Measurements from ENCODE around the gene RNF157. TPM values are rescaled to one million over a fixed set of nuclear protein-coding genes. Genes with fewer than 3 reads are reported as not detected.

The RNF157 gene
- total RNA-seq, 5 donors from 2014 or later (not counting 1 experiment from before 2014, with no cell fraction given): 50.7 to 66.5 (median 61.9) TPM

DNA sequence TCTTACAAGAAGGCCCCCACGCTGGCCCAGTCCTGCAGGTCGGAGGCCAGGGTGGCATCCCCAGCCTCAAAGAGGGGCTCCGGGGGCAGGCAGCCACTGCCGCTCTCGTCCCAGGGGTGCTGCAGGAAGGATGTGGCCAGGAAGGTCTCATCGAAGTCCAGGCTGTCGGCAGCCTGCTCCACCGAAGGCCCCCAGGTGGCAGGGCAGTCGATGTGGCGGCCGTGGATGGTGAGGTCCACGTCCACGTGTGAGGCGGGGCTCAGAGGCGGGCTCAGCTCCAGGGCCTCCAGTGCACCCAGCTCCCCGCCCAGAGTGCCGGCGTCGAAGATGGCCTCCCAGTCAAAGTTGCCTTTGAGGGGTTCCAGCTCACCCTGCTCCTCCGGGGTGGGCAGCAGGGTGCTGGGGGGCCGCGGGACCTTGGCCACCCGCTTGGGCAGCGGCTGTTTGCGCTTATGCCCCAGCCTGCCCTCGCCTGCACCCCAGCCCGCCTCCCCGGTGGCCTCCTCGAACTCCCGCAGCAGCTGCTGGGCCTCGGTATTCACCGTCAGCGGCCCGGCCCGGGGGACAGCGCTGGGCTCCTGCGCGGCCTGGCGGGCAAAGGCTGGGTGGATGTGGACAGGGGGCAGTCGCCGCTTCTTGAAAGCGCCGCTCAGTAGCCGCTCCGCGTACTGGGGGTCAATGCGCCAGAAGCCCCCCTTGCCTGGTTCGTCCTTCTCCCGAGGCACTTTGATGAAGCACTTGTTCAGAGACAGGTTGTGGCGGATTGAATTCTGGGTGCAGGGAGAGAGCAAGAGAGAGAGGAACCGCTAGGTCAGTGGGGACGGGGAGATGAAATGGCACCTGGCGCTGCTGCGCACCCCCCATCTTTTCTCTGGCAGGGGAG lies 102.7 kb downstream of the RNF157 start:
- no peak overlapping the region for H3K4me3 ChIP-seq (ENCODE audit: control insufficient read depth in 1 of 2, extremely low read depth in 1 of 2, low read length in 1 of 2)
- H3K36me3 ChIP-seq (ENCODE audit: control insufficient read depth in 2 of 2, extremely low read depth in 1 of 2, insufficient read depth in 1 of 2, low read length in 1 of 2): no peaks in the 10 kb centered on the region
- H3K27me3 ChIP-seq (replicated peaks in 1 of 2; ENCODE audit: control insufficient read depth in 2 of 2, extremely low read depth in 1 of 2, insufficient read depth in 2 of 2, low read length in 1 of 2): peaks cover 2 to 27% of the 10 kb centered on the region in 2 experiments
- no peak overlapping the region for H3K27ac ChIP-seq (ENCODE audit: low read length)
- Mint-ChIP-seq H3K27ac (no peak overlapping the region), H3K4me3 (no peak overlapping the region), H3K9me3 (no peaks in the 10 kb centered on the region), H3K4me1 (peaks cover 40 to 43% (median 40%) of the 10 kb centered on the region in 3 donors), H3K36me3 (no peaks in the 10 kb centered on the region), H3K27me3 (peaks cover 0 to 7% of the 10 kb centered on the region in 2 donors)
- ChIA-PET POLR2A (no interaction called here), CTCF (no interaction called here)
- no peaks in the 10 kb centered on the region for H3K9me3 ChIP-seq
- DNase-seq (no peak), ATAC-seq (replicated peaks in 1 of 4) (no peak)
- 87% methylated on average over 48 of the region's 54 CpGs for WGBS (ENCODE audit: insufficient coverage)
- peaks cover 16 to 61% of the 10 kb centered on the region in 2 experiments for H3K4me1 ChIP-seq (ENCODE audit: control insufficient read depth in 1 of 2, extremely low read depth in 1 of 2, insufficient read depth in 2 of 2, low read length in 2 of 2)

DNA sequence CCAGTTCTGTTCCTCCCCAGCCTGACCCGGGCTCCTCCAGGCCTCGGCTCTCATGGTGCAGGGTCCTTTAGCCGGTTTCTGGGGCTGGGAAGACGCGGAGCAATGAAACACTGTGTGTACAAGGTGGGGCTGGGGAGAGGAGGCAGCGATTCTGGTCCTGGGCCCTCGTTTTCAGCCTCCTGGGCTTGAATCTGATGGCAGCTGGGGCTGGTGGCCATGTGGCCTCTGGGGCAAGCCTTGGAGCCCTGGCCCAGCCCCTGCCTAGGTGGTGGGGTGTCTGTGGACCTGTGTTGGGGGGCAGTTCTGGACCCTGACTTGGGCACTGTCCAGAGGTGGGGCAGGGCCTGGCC lies 103.3 kb downstream of the RNF157 start:
- Mint-ChIP-seq H3K4me1 (peaks cover 34 to 37% (median 34%) of the 10 kb centered on the region in 3 donors), H3K27me3 (peaks cover 0 to 7% of the 10 kb centered on the region in 2 donors), H3K4me3 (no peak overlapping the region), H3K36me3 (no peaks in the 10 kb centered on the region), H3K9me3 (no peaks in the 10 kb centered on the region), H3K27ac (no peak overlapping the region)
- Histone ChIP-seq H3K27ac (ENCODE audit: low read length) (no peak overlapping the region), H3K9me3 (no peaks in the 10 kb centered on the region), H3K36me3 (ENCODE audit: control insufficient read depth in 2 of 2, extremely low read depth in 1 of 2, insufficient read depth in 1 of 2, low read length in 1 of 2) (no peaks in the 10 kb centered on the region), H3K4me3 (ENCODE audit: control insufficient read depth in 1 of 2, extremely low read depth in 1 of 2, low read length in 1 of 2) (no peak overlapping the region), H3K4me1 (ENCODE audit: control insufficient read depth in 1 of 2, extremely low read depth in 1 of 2, insufficient read depth in 2 of 2, low read length in 2 of 2) (peaks cover 16 to 55% of the 10 kb centered on the region in 2 experiments), H3K27me3 (replicated peaks in 1 of 2; ENCODE audit: control insufficient read depth in 2 of 2, extremely low read depth in 1 of 2, insufficient read depth in 2 of 2, low read length in 1 of 2) (peaks cover 2 to 27% of the 10 kb centered on the region in 2 experiments)
- DNase-seq (no peak), ATAC-seq (replicated peaks in 1 of 4) (no peak)
- ChIA-PET POLR2A (no interaction called here), CTCF (no interaction called here)
- WGBS (ENCODE audit: insufficient coverage): 91% methylated on average over 7 of the region's 7 CpGs

DNA sequence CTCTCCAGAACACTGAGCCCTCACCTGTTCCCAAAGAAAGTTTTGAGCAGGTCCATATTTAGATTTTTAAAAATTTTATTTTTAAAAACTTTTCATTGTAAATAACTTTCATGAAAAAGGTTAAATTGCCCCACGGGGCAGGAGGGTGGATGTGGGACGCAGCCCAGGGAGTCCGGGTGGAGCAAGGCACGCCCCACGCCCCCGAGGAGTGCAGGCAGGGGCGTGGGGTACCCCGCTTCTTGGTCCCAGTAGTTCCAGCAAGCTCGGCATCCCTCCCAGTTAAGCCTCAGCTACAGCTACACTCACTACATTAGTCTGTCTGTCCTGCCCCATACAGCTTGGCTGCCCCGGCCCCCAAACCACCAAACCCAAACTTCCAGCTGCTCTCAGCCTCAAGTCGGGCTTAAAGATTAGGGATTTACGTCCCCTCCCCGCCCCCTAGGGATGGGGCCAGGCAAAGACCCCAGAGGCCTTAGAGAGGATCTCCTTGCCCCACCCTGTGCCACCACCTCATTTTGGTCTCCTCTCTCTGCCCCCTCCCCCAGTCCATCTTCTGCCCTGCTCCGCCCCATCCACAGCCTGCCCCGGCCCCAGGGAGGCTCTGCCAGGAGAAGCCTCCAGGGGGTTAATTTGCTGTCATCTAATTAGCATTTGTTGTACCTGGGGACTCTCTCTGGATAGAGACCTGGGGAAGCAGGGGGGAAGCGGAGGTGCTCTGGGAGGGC lies 103.9 kb downstream of the RNF157 start:
- Mint-ChIP-seq H3K36me3 (no peaks in the 10 kb centered on the region), H3K27me3 (peaks cover 0 to 7% of the 10 kb centered on the region in 2 donors), H3K4me1 (peaks cover 29 to 34% (median 29%) of the 10 kb centered on the region in 3 donors), H3K9me3 (no peaks in the 10 kb centered on the region), H3K27ac (no peak overlapping the region), H3K4me3 (no peak overlapping the region)
- ChIA-PET POLR2A (no interaction called here), CTCF (no interaction called here)
- Histone ChIP-seq H3K27me3 (replicated peaks in 1 of 2; ENCODE audit: control insufficient read depth in 2 of 2, extremely low read depth in 1 of 2, insufficient read depth in 2 of 2, low read length in 1 of 2) (peaks cover 2 to 26% of the 10 kb centered on the region in 2 experiments), H3K27ac (ENCODE audit: low read length) (no peak overlapping the region), H3K4me3 (ENCODE audit: control insufficient read depth in 1 of 2, extremely low read depth in 1 of 2, low read length in 1 of 2) (no peak overlapping the region), H3K36me3 (ENCODE audit: control insufficient read depth in 2 of 2, extremely low read depth in 1 of 2, insufficient read depth in 1 of 2, low read length in 1 of 2) (no peaks in the 10 kb centered on the region), H3K4me1 (ENCODE audit: control insufficient read depth in 1 of 2, extremely low read depth in 1 of 2, insufficient read depth in 2 of 2, low read length in 2 of 2) (peaks cover 11 to 49% of the 10 kb centered on the region in 2 experiments), H3K9me3 (no peaks in the 10 kb centered on the region)
- no peak for ATAC-seq (replicated peaks in 1 of 4)
- 83% methylated on average over 7 of the region's 16 CpGs for WGBS (ENCODE audit: insufficient coverage)
- DNase-seq: no peak

DNA sequence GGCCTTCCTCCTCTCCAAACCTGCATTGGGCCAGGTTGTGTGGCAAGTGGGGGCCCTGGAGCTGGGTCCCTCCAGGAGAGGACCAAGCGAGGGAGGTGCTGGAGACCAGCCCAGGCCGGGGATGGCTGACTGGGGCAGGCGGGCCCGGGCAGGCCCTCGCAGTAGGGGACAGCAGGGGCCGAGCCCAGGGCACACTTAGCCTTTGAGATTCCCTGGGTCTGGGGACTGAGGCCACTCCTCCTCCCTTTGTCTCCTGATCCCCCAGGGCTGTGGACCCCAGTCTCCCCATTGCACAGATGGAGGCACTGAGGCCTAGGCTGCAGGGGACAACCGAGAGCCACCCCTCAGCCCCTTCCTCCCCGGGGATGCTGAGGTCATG lies 104.5 kb downstream of the RNF157 start:
- H3K9me3 ChIP-seq: no peaks in the 10 kb centered on the region
- Mint-ChIP-seq H3K4me3 (peak overlapping the region in 1 of 3 donors; percentile 48), H3K9me3 (no peaks in the 10 kb centered on the region), H3K36me3 (no peaks in the 10 kb centered on the region), H3K4me1 (peaks cover 25 to 34% (median 25%) of the 10 kb centered on the region in 3 donors), H3K27me3 (peaks cover 0 to 7% of the 10 kb centered on the region in 2 donors), H3K27ac (no peak overlapping the region)
- POLR2A ChIA-PET: no interaction called here
- H3K36me3 ChIP-seq (ENCODE audit: control insufficient read depth in 2 of 2, extremely low read depth in 1 of 2, insufficient read depth in 1 of 2, low read length in 1 of 2): no peaks in the 10 kb centered on the region
- peaks cover 10 to 43% of the 10 kb centered on the region in 2 experiments for H3K4me1 ChIP-seq (ENCODE audit: control insufficient read depth in 1 of 2, extremely low read depth in 1 of 2, insufficient read depth in 2 of 2, low read length in 2 of 2)
- DNase-seq: no peak
- no peak for ATAC-seq (replicated peaks in 1 of 4)
- WGBS (ENCODE audit: insufficient coverage): 97% methylated on average over 5 of the region's 8 CpGs
- no peak overlapping the region for H3K27ac ChIP-seq (ENCODE audit: low read length)
- CTCF ChIA-PET: no interaction called here
- H3K4me3 ChIP-seq (ENCODE audit: control insufficient read depth in 1 of 2, extremely low read depth in 1 of 2, low read length in 1 of 2): no peak overlapping the region
- H3K27me3 ChIP-seq (replicated peaks in 1 of 2; ENCODE audit: control insufficient read depth in 2 of 2, extremely low read depth in 1 of 2, insufficient read depth in 2 of 2, low read length in 1 of 2): peaks cover 2 to 20% of the 10 kb centered on the region in 2 experiments

DNA sequence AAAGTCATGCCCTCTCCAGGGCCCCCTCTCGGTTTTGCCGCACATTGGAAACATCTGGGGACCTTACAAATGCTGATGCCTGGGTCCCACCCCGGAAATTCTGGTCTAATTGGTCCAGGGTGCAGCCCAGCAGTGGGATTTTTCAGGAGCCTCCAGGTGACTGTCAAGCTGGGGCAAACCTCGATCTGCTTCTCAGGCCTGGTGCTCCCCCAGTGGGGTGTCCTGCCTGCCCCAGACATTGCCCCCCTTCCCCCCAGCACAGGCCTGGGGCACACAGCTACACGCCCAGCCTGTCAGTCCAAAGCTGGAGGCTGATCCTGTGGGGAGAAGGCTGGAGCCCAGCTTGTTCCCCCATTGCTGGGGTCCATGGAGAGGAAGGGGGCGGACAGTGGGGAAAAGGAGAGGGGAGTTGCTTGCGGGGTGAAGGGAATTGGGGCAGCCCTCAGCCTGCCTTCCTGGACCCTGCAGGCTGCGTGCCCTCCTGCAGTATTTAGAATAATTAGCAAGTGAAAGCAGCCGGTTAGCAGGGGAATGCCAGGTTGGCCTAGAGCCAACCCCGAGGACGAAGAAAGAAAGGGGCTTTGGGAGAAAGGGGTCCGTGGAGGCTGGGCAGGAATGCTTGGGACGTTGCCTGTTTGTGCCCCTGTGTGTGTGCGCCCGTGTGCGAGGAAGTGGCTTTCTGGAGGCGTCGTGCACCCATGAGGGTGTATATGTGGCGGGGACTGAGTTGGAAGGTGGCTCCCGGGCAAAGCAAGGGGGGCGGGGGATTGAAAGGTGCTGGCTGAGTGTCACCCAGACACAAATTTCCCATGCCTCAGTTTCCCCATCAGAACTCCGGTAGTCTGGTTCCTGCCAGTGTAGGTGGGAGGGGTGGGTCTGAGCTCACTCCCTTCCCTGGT lies 105.1 kb downstream of the RNF157 start:
- Histone ChIP-seq H3K4me1 (ENCODE audit: control insufficient read depth in 1 of 2, extremely low read depth in 1 of 2, insufficient read depth in 2 of 2, low read length in 2 of 2) (peaks cover 5 to 37% of the 10 kb centered on the region in 2 experiments), H3K9me3 (no peaks in the 10 kb centered on the region), H3K4me3 (ENCODE audit: control insufficient read depth in 1 of 2, extremely low read depth in 1 of 2, low read length in 1 of 2) (peak overlapping the region in 1 of 2 donors; percentile 7), H3K27ac (ENCODE audit: low read length) (no peak overlapping the region), H3K27me3 (replicated peaks in 1 of 2; ENCODE audit: control insufficient read depth in 2 of 2, extremely low read depth in 1 of 2, insufficient read depth in 2 of 2, low read length in 1 of 2) (peaks cover 2 to 14% of the 10 kb centered on the region in 2 experiments), H3K36me3 (ENCODE audit: control insufficient read depth in 2 of 2, extremely low read depth in 1 of 2, insufficient read depth in 1 of 2, low read length in 1 of 2) (no peaks in the 10 kb centered on the region)
- peak overlapping the region in 1 of 3 donors; percentile 48 for H3K4me3 Mint-ChIP-seq
- peaks cover 0 to 4% of the 10 kb centered on the region in 2 donors for H3K27me3 Mint-ChIP-seq
- H3K4me1 Mint-ChIP-seq: peaks cover 21 to 29% (median 22%) of the 10 kb centered on the region in 3 donors
- DNase-seq: peak in 1 of 35 experiments; percentile 38
- no peaks in the 10 kb centered on the region for H3K36me3 Mint-ChIP-seq
- ATAC-seq (replicated peaks in 1 of 4): peak in 3 of 4 experiments; percentile 31 to 51 (median 41)
- peak overlapping the region; percentile 63 to 69 for H3K27ac Mint-ChIP-seq
- ChIA-PET CTCF (interaction anchor here in 1 of 2 donors (0.6 kb wide), 1 partner anchor 51 kb away, joined by 3 read pairs; no protein-coding TSS in a partner anchor), POLR2A (interaction anchor here in 1 of 2 donors (0.5 to 1.3 kb wide), 3 partner anchors 16 to 74 kb away, joined by 3 to 5 read pairs (median 4); no protein-coding TSS in a partner anchor)
- 64% methylated on average over 10 of the region's 22 CpGs for WGBS (ENCODE audit: insufficient coverage)
- H3K9me3 Mint-ChIP-seq: no peaks in the 10 kb centered on the region
